Right atrium auricular region (tissue), 2 donors: ENCODE data around the gene MYCL. TPM values are rescaled to one million over a fixed set of nuclear protein-coding genes. Genes with fewer than 3 reads are reported as not detected.

Source experiments
- DNase-seq: peaks from one replicate; pipeline ENCODE4 v3.0.0-alpha.2; 2019; ENCODE audit warnings: low spot score
- H3K27ac ChIP-seq, 2 donors: fragments of 200-600 bp; sonication (generic); 1 replicate in 1 of 2; 2 replicates in 1 of 2; pipeline ENCODE4 v1.5.1; 2016 to 2019
- H3K27me3 ChIP-seq, 2 donors: fragments of 200-600 bp; sonication (generic); one replicate each; pipeline versions ENCODE4 v1.5.1 to v1.6.0; 2017 to 2019
- H3K36me3 ChIP-seq: fragments of 200-600 bp; sonication (generic); one replicate; pipeline ENCODE4 v1.5.1; 2016
- H3K4me1 ChIP-seq, 2 donors: fragments of 200-600 bp; sonication (generic); one replicate each; pipeline versions ENCODE4 v1.5.1 to v1.6.0; 2017 to 2019
- H3K4me3 ChIP-seq, 2 donors: fragments of 200-600 bp; sonication (generic); 1 replicate in 1 of 2; 2 replicates in 1 of 2; pipeline ENCODE4 v1.5.1; 2017 to 2019; ENCODE audit warnings: mild to moderate bottlenecking in 1 of 2, moderate library complexity in 1 of 2
- H3K9me3 ChIP-seq, 2 donors: fragments of 200-600 bp; sonication (generic); one replicate each; pipeline ENCODE4 v1.5.1; 2019
- total RNA-seq, 2 donors: library from RNA; depleted of rRNA; stranded (reverse); fragments of >200 nt; gene quantifications; one replicate each; pipeline ENCODE4 v1.1.0, GENCODE V29; 2016
- TF ChIP-seq, protein P1 (sequence below), 2 donors: fragments of 200-600 bp; sonication (generic); IDR thresholded peaks; one replicate each; pipeline ENCODE4 v1.5.1; 2019; ENCODE audit warnings: antibody characterized with exemption in 2 of 2

The MYCL gene
- total RNA-seq, 2 donors from 2014 or later, result 0.70 to 1.3 TPM

DNA sequence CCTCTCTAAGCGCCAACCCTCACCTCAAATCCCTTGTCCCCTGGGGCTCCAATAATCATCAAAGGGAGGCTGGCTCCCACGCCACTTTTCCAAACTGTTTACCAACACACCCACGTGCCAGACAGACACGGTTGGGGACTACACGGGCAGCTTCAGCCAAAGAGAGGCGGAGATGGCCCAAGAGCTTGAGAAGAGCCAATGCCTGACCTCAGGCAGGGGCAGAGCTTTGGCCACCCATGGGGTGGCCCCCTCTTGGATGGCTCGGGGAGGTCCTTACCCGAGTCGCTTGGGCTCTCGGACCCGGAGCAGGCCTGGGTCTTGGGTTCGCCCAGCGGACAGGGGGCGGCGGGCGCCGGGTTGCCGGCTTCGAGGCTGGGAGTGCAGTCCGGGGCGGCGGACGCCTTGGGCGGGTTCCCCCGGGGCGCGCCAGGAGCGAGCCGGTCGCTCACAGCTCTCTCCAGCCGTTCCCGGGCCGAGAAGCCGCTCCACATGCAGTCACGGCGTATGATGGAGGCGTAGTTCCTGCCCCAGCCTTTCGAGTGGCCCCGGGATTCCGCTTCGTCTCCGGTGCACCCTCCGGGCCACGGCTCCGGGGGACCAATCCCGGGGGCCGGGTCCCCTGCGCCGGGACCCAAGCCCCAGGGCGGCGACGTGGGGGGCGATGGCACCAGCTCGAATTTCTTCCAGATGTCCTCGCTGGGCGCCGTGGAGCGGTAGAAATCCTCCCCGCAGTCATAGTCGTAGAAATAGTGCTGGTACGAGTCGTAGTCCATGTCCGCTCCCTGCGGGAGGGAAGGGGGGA lies 854 bp downstream of the MYCL start:
- peaks cover 0 to 11% of the 10 kb centered on the region in 2 donors for H3K27me3 ChIP-seq
- H3K4me1 ChIP-seq, result peaks cover 0 to 18% of the 10 kb centered on the region in 2 donors
- no peaks in the 10 kb centered on the region for H3K9me3 ChIP-seq
- H3K36me3 ChIP-seq, result no peaks in the 10 kb centered on the region
- TF ChIP-seq, protein P1, sequence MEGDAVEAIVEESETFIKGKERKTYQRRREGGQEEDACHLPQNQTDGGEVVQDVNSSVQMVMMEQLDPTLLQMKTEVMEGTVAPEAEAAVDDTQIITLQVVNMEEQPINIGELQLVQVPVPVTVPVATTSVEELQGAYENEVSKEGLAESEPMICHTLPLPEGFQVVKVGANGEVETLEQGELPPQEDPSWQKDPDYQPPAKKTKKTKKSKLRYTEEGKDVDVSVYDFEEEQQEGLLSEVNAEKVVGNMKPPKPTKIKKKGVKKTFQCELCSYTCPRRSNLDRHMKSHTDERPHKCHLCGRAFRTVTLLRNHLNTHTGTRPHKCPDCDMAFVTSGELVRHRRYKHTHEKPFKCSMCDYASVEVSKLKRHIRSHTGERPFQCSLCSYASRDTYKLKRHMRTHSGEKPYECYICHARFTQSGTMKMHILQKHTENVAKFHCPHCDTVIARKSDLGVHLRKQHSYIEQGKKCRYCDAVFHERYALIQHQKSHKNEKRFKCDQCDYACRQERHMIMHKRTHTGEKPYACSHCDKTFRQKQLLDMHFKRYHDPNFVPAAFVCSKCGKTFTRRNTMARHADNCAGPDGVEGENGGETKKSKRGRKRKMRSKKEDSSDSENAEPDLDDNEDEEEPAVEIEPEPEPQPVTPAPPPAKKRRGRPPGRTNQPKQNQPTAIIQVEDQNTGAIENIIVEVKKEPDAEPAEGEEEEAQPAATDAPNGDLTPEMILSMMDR (IDR thresholded peaks at IDR 0.05), result no peak
- H3K4me3 ChIP-seq, result peak overlapping the region; percentile 43 to 65
- H3K27ac ChIP-seq, result peak overlapping the region in 1 of 2 donors; percentile 33
- no peak for DNase-seq

- Histone ChIP-seq H3K9me3 (no peaks in the 10 kb centered on the region), H3K27me3 (peaks cover 0 to 11% of the 10 kb centered on the region in 2 donors), H3K27ac (no peak overlapping the region), H3K4me1 (peaks cover 0 to 18% of the 10 kb centered on the region in 2 donors), H3K36me3 (no peaks in the 10 kb centered on the region), H3K4me3 (no peak overlapping the region)
- TF ChIP-seq, protein P1 (IDR thresholded peaks at IDR 0.05), result no peak
- DNase-seq, result no peak
Observed at GRCh38 chr1:39899611-39900538, 1.8 kb downstream of the MYCL start.

DNA sequence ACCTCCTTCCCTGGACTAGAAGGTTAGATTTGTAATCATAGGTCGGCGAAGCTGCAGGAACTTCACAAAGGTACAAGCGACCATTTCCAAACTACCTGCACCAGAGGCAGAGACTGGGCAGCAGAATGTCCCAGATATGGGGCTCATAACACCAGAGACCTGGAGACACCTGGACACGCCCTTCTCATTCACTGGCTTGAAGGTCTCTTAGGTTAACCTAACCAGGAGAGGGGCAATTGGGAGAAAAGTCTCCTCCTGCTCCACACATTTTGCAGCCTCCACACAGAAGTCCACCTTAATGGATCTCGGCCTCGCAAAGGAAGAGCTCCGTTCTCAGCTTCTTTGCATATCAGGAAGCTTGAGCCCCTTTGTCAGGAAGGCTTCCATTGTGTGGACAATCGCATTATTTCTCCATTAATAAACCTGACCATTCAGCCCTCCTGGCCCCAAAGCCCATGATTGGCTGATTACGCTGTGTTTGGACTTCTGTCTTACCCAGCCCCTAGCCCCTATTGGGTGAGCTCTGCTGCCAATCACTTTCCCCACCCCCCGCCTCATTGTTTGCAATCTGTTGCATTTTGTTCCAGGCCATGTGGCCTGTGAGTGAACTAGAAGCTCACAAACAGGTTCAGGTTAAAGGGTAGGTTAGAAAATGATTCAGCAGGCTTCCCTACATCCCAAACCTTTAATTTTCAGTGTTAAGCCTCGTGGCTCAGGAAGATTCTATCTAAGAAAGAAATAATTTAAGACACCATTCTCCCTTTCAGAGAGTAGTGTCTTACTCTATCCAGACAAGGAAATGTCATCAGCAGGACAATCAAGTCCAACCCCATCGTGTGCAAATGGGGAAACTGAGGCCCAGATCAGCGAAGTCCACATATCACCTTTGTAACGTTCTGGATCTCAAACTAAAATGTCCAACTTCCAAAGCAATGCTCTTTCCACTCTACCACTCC lies 2.8 kb downstream of the MYCL start:
- no peaks in the 10 kb centered on the region for H3K36me3 ChIP-seq
- H3K4me1 ChIP-seq, result peaks cover 0 to 18% of the 10 kb centered on the region in 2 donors
- H3K27me3 ChIP-seq, result peaks cover 0 to 11% of the 10 kb centered on the region in 2 donors
- TF ChIP-seq, protein P1 (IDR thresholded peaks at IDR 0.05), result no peak
- no peak overlapping the region for H3K27ac ChIP-seq
- DNase-seq, result no peak
- H3K9me3 ChIP-seq, result no peaks in the 10 kb centered on the region
- no peak overlapping the region for H3K4me3 ChIP-seq

DNA sequence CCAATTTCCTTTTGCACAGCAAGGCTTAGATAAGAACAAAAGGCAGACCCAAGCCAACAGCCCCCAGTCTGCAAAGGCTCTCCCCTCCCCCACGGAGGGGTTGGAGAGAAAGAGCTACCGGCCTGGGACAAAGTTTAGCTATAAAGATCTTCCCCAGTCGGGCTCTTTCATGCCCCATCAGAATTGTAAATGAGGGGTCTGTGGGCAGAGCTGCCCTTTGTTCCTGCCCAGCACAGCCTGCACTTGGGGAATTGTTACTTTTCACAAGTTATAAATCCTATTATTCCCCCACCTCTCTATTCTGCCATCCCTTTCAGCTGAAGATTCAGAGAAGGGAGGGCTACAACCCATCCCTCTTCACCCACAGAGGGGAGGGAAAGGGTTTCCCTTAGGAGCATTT lies 3.5 kb downstream of the MYCL start:
- no peaks in the 10 kb centered on the region for H3K9me3 ChIP-seq
- peaks cover 0 to 11% of the 10 kb centered on the region in 2 donors for H3K27me3 ChIP-seq
- no peak overlapping the region for H3K27ac ChIP-seq
- H3K4me1 ChIP-seq, result peaks cover 0 to 19% of the 10 kb centered on the region in 2 donors
- no peaks in the 10 kb centered on the region for H3K36me3 ChIP-seq
- TF ChIP-seq, protein P1 (IDR thresholded peaks at IDR 0.05), result no peak
- DNase-seq, result no peak
- H3K4me3 ChIP-seq, result no peak overlapping the region
